ENCODE results near the gene EFNA5.

Gene EFNA5

GRCh38 chr5:107485184-107485583, 185.6 kb downstream of the EFNA5 start:
- no peak for ATAC-seq (ENCODE audit: insufficient read depth, low read depth)
- H3K36me3 ChIP-seq (ENCODE audit: insufficient read depth, low read length): no peaks in the 10 kb centered on the region
- H3K27ac ChIP-seq (ENCODE audit: low read length): no peak overlapping the region
- H3K4me1 ChIP-seq (ENCODE audit: insufficient read depth, low read length): peaks cover 21% of the 10 kb centered on the region
- DNase-seq: no peak
- no peak overlapping the region for H3K9ac ChIP-seq (ENCODE audit: low read depth, low read length)
- H3K79me2 ChIP-seq (ENCODE audit: insufficient read depth, low read length): no peaks in the 10 kb centered on the region
- H3K9me3 ChIP-seq (ENCODE audit: insufficient read depth, low read length, severe bottlenecking): no peaks in the 10 kb centered on the region
- no peaks in the 10 kb centered on the region for H3K27me3 ChIP-seq (ENCODE audit: insufficient read depth, low read length, poor library complexity)
- no peak overlapping the region for H2AFZ ChIP-seq (ENCODE audit: low read depth, low read length)
- no peak overlapping the region for H3K4me3 ChIP-seq (ENCODE audit: low read depth in 1 of 2, low read length in 2 of 2)
- no peak overlapping the region for H3K4me2 ChIP-seq (ENCODE audit: insufficient read depth, low read length)
- no peak for TF ChIP-seq EZH2 (IDR thresholded peaks at IDR 0.05; ENCODE audit: borderline replicate concordance, low read depth, low read length, severe bottlenecking)
- no peak for TF ChIP-seq CTCF (IDR thresholded peaks at IDR 0.05; ENCODE audit: borderline replicate concordance, extremely low read depth, low read length, poor library complexity, severe bottlenecking)
- H4K20me1 ChIP-seq (ENCODE audit: insufficient read depth, low read length): no peaks in the 10 kb centered on the region

DNA sequence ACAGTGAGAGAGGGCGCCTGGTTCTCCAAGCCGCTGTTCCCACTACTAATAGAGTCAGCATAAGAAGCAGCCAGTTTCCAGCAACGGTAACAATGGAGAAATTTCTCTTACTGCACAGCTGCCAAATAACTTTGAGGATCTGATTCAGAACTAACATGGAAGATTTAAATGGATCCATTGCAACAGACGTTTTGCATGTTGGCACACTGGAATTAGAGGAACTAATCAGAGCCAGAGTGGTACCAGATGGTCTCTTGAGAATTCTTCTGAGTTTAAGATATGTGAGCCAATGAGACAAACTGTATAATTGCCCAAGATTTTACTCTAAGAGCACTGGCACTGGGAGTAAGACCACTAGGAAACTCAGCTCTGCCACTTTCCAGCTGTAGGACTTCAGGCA, 186.5 kb downstream of the EFNA5 start:
- no peak for DNase-seq
- Histone ChIP-seq H3K36me3 (ENCODE audit: insufficient read depth, low read length) (no peaks in the 10 kb centered on the region), H2AFZ (ENCODE audit: low read depth, low read length) (no peak overlapping the region), H3K9ac (ENCODE audit: low read depth, low read length) (no peak overlapping the region), H4K20me1 (ENCODE audit: insufficient read depth, low read length) (no peaks in the 10 kb centered on the region), H3K4me1 (ENCODE audit: insufficient read depth, low read length) (peaks cover 21% of the 10 kb centered on the region), H3K4me2 (ENCODE audit: insufficient read depth, low read length) (no peak overlapping the region), H3K27ac (ENCODE audit: low read length) (no peak overlapping the region), H3K79me2 (ENCODE audit: insufficient read depth, low read length) (no peaks in the 10 kb centered on the region), H3K27me3 (ENCODE audit: insufficient read depth, low read length, poor library complexity) (no peaks in the 10 kb centered on the region), H3K4me3 (ENCODE audit: low read depth in 1 of 2, low read length in 2 of 2) (no peak overlapping the region), H3K9me3 (ENCODE audit: insufficient read depth, low read length, severe bottlenecking) (no peaks in the 10 kb centered on the region)
- no peak for ATAC-seq (ENCODE audit: insufficient read depth, low read depth)
- TF ChIP-seq CTCF (IDR thresholded peaks at IDR 0.05; ENCODE audit: borderline replicate concordance, extremely low read depth, low read length, poor library complexity, severe bottlenecking) (no peak), EZH2 (IDR thresholded peaks at IDR 0.05; ENCODE audit: borderline replicate concordance, low read depth, low read length, severe bottlenecking) (no peak)

DNA sequence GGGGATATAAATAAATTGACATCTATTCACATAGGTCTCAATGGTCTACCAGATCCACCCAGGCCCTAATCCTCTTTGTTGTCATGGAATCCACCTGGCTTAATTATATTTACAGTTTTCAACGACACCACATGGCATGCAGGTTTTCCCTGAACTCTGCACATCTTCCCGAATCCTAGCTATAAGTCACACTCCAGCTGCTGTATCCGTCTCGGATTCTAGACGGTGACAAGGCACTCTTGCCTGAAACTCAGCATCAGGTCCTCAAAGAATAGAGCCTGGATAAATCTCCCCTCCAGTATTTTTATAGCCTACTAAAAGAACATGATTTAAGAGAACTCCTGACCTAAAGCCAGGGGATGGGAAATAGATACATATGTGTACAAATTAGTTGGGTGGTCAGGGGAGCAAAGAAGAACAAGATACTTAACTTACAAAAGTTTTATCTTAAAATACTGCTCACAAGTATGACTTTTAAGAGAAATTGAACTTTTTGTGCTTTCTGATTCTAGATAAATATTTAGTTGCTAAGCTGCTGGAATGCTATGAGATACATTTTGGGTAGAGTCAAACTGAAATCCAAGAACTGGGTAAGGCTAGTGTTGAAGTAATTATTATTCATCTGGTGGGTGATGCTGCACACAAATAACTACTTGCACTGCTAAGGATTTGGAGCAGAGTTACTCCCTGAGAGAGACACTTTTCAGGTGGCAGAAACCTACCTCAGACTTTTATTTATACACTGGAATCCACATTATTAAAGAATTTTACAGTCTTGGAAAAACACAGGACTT, 187.3 kb downstream of the EFNA5 start:
- Histone ChIP-seq H3K4me2 (ENCODE audit: insufficient read depth, low read length) (no peak overlapping the region), H3K4me1 (ENCODE audit: insufficient read depth, low read length) (peaks cover 21% of the 10 kb centered on the region), H3K27ac (ENCODE audit: low read length) (no peak overlapping the region), H3K27me3 (ENCODE audit: insufficient read depth, low read length, poor library complexity) (no peaks in the 10 kb centered on the region), H2AFZ (ENCODE audit: low read depth, low read length) (no peak overlapping the region), H3K79me2 (ENCODE audit: insufficient read depth, low read length) (no peaks in the 10 kb centered on the region), H4K20me1 (ENCODE audit: insufficient read depth, low read length) (no peaks in the 10 kb centered on the region), H3K9me3 (ENCODE audit: insufficient read depth, low read length, severe bottlenecking) (no peaks in the 10 kb centered on the region), H3K36me3 (ENCODE audit: insufficient read depth, low read length) (no peaks in the 10 kb centered on the region), H3K9ac (ENCODE audit: low read depth, low read length) (no peak overlapping the region), H3K4me3 (ENCODE audit: low read depth in 1 of 2, low read length in 2 of 2) (no peak overlapping the region)
- TF ChIP-seq EZH2 (IDR thresholded peaks at IDR 0.05; ENCODE audit: borderline replicate concordance, low read depth, low read length, severe bottlenecking) (no peak), CTCF (IDR thresholded peaks at IDR 0.05; ENCODE audit: borderline replicate concordance, extremely low read depth, low read length, poor library complexity, severe bottlenecking) (no peak)
- ATAC-seq (ENCODE audit: insufficient read depth, low read depth): no peak
- DNase-seq: no peak

Measured in DND-41 (cell line).